SH-SY5Y (cell line): ENCODE results near the gene HSPH1.

ENCODE experiments used
- GATA2 ChIP-seq: IDR thresholded peaks from 2 replicates; pipeline ENCODE4 v1.6.1; 2011; ENCODE audit warnings: mild to moderate bottlenecking, low read depth, low read length
- GATA3 ChIP-seq: IDR thresholded peaks from 2 replicates; pipeline ENCODE4 v1.6.1; 2011; ENCODE audit warnings: low read depth, mild to moderate bottlenecking, low read length, moderate library complexity

Gene HSPH1

DNA sequence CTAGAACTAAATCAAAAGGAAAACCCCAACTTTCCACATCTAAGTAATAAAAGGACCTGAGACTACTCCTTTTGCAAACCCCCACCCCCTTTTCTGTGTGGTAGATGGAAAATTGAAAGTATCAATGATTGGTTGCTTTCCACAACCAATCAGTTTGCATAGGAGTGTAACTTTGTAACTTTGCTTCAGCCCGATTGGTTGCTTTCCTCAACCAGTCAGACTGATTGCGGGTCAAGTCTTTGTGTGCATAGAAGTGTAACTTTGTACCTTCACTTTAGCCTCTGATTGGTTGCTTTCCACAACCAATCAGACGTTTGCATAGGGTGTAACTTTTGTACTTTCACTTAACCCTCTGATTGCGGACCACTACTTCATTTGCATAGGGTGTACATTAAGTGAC, 30.0 kb upstream of the HSPH1 start:
- TF ChIP-seq GATA2 (no peak), GATA3 (no peak)

DNA sequence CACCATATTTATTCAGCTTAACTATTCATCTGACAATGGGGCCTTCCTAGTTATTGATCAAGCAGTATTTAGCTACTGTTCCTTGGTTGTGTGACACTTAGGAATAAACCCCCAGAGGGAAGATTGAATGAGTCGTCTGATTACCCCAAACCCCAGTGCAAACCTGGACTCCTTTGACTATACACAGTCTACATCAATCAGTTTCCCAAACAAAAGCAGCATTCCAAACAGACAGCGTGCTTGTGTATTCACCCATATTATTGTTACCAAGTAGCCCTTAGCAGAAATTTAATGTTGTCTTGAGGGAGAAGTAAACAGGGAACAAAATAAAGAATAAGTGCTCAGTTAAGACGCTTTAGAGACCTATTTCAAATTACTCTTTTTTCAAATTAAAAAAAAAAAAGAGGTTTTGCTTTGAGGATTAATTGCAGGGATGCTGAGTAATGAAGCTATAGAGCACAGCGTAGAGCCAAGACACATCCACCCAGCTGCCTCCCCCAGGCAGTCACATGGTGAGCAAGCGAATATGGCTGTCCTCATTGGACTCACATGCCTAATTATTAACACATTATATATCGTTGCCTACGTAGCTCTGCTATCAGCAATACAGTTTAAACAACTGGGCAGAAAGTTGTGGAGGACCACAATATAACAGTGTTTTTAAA, 23.4 kb upstream of the HSPH1 start:
- TF ChIP-seq GATA3 (no peak), GATA2 (no peak)

DNA sequence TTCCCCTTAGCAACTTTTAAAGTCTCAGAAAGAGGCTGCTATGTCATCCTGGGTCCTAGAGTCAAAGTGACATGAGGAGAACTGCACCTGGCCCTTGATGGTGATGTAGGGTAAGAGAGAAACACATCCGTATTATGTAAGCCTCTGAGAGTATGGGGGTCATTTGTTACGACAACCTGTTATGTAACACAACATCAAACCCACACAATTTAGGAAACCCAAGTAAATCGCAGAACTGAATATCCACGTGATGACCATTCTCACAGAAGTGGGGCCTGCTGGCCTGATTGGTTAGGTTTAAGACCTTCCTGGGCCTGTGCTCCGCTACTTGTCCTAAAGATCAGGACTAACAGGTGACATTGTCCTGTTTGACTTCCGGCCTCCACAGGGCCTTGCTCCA, 22.7 kb upstream of the HSPH1 start:
- no peak for TF ChIP-seq GATA2
- TF ChIP-seq GATA3: no peak

GRCh38 chr13:31182987-31183386, 21.3 kb upstream of the HSPH1 start:
- no peak for TF ChIP-seq GATA2
- no peak for TF ChIP-seq GATA3

GRCh38 chr13:31179754-31180153, 18.1 kb upstream of the HSPH1 start:
- TF ChIP-seq GATA2 (no peak), GATA3 (no peak)

- TF ChIP-seq GATA3: no peak
Observed at GRCh38 chr13:31179241-31179640, 17.5 kb upstream of the HSPH1 start.

GRCh38 chr13:31175847-31176532, 14.3 kb upstream of the HSPH1 start:
- TF ChIP-seq GATA2 (no peak), GATA3 (no peak)

DNA sequence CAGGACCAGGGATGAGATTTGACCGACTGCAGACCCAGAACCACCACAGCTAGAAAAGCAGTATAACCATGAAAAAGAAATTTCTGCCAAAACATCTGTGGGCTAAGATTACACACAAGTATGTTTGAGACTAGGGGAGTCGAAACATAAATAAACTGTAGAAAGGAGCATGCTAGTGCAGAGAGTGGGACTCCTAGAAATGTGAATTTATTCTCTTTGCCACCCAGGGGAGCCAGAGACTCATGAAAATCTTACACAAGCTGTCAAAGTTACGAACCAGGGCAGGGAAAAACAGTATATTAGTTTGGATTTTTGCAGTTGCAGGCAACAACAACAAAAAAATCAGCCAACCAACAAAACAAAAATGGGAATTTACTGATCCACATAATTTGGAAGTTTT, 12.3 kb upstream of the HSPH1 start:
- TF ChIP-seq GATA3 (no peak), GATA2 (no peak)

GRCh38 chr13:31172535-31172934, 10.8 kb upstream of the HSPH1 start:
- no peak for TF ChIP-seq GATA3
- TF ChIP-seq GATA2: no peak

GRCh38 chr13:31172001-31172400, 10.3 kb upstream of the HSPH1 start:
- TF ChIP-seq GATA3 (no peak), GATA2 (no peak)

DNA sequence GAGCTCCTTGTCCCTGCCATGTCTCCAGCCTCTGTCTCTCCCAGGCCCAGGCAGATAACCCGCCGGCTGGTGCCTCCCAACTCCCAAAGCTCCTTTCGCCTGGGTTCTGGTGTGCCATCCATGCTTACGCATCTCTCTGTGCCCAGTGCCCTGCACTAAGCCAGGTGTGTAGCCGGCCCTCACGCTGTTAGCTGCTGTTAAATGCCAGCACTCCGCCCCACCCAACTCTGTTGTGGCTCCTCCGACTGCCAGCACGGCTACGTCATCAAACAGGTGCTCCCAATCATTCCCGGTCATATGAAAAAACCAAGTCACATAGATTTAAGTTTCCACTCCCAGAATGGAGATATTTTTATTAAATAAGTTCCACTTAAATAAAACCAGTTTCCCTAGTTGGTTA, 7.0 kb upstream of the HSPH1 start:
- TF ChIP-seq GATA2 (no peak), GATA3 (no peak)

DNA sequence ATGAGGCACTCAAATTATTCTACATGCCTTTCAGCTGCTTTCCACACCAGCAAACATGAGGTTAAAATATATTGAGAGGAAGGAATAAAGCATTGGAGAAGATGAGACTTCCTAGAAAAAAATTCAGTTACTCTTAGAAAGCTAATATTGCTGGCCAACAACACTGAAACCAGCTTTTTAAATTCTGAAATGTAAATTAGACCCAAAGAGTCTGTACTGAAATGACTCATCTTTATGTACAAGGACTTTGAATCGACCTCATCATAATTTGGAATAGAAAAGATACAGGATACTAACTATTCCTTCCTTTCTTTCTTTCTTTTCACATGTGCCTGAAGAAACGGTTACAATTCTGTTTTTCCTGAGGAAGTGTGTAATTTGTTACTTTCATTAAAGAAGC, 6.5 kb upstream of the HSPH1 start:
- TF ChIP-seq GATA2: no peak
- no peak for TF ChIP-seq GATA3

DNA sequence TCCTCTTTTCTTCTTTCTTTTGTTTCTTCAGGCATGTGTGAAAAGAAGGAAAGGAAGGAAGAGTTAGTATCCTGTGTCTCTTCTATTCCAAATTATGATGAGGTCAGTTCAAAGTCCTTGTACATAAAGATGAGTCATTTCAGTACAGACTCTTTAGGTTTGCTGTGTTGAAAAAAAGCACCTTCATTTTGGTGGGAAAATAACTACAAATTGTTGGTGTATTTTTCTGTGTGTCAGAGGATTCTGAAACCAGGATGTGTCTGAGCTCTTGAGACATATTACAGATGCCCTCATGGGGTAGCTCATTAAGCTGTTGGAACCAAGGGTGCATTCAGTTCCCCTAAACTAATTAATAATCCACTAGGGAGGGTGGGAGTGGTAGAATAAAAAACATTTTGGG, 5.8 kb upstream of the HSPH1 start:
- no peak for TF ChIP-seq GATA3

- TF ChIP-seq GATA2 (no peak), GATA3 (no peak)
Observed at GRCh38 chr13:31166591-31166990, 4.9 kb upstream of the HSPH1 start.

DNA sequence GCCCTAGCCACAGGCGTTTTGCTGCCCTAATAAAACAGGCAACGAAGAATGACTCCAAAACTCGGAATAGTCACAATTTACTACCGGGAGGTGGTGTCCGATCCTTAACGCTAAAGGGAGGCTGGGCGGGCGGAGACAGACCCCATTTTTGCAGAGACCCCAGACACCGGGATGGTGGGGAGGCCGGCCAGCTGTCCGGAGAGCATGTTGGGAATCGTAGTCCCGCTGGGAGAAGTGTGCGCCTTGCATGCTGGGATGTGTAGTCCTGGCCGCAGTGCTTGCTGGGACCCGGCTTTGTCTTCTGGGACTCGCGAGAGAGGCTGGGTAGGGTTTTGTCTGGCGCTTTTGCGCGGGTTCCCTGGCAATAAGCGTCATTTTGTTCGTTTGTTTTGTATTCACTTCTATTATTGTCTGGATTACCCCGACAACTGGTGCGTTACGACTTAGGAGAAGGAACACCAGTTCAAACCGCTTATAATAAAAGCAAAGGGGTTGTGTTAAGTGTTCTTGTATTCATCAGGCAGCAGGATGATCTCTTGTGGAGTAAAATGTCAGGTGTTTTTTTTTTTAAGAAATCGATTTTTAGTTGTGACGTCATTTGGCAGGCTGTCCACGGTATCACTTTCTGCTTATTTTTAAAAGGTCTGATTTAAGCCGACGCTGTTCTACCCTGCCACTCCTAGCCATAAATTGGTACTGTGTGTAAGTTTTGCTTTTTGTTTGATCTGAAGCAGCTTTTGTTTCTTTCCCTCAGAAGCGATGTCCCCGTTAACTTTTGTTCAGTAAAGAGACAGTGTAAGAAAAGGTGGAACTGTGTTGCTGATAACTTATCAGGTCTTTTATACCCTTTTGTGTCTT, 676 bp upstream of the HSPH1 start:
- no peak for TF ChIP-seq GATA2
- no peak for TF ChIP-seq GATA3
